WTC11 (cell line): ENCODE data around the gene FCN3. TPM values are rescaled to one million over a fixed set of nuclear protein-coding genes. Genes with fewer than 3 reads are reported as not detected.

Experiments used
- ATAC-seq: fragments of 200-7000 bp; cut with Tn5 transposase; 2 replicates; pipeline ENCODE4 v1.10.0; 2021; ENCODE audit warnings: mild to moderate bottlenecking, moderate library complexity
- CTCF ChIA-PET: fragments of 300-600 bp; sonication (Branson Sonifier 250); formaldehyde crosslinking; loops from one replicate; lab custom pipeline; 2021; ENCODE audit warnings: antibody characterized with exemption; lab: Charles Lee
- POLR2A ChIA-PET: fragments of 350-600 bp; sonication (Branson Sonifier 250); formaldehyde crosslinking; loops from one replicate; lab custom pipeline; 2021; ENCODE audit warnings: antibody characterized with exemption; lab: Charles Lee
- DNase-seq: peaks from one replicate; pipeline ENCODE4 v3.0.0; 2021; ENCODE audit warnings: low spot score
- H3K27ac Mint-ChIP-seq: 2 replicates; pipeline ENCODE4 v1.8.0; 2021; ENCODE audit warnings: mixed read lengths
- H3K27me3 Mint-ChIP-seq: 2 replicates; pipeline ENCODE4 v1.8.0; 2021; ENCODE audit warnings: low read depth, mild to moderate bottlenecking, moderate library complexity, mixed read lengths
- H3K36me3 Mint-ChIP-seq: 2 replicates; pipeline ENCODE4 v1.8.0; 2021; ENCODE audit warnings: mixed read lengths
- H3K4me1 Mint-ChIP-seq: 2 replicates; pipeline ENCODE4 v1.8.0; 2022; ENCODE audit warnings: mixed read lengths
- H3K4me3 Mint-ChIP-seq: 2 replicates; pipeline ENCODE4 v1.8.0; 2021; ENCODE audit warnings: mild to moderate bottlenecking, moderate library complexity, mixed read lengths
- H3K9me3 Mint-ChIP-seq: 2 replicates; pipeline ENCODE4 v1.8.0; 2021; ENCODE audit warnings: mixed read lengths
- GTF2I ChIP-seq: fragments of 250-450 bp; sonication (Bioruptor Pico); conservative IDR thresholded peaks from 2 replicates; pipeline ENCODE4 v1.4.0; 2021; ENCODE audit warnings: mild to moderate bottlenecking
- JAZF1 ChIP-seq: fragments of 250-450 bp; sonication (Bioruptor Pico); IDR thresholded peaks from 2 replicates; pipeline ENCODE4 v1.9.0; 2021; ENCODE audit warnings: moderate library complexity, mild to moderate bottlenecking, inconsistent platforms
- NFATC4 ChIP-seq: fragments of 250-450 bp; sonication (Bioruptor Pico); IDR thresholded peaks from 2 replicates; pipeline ENCODE4 v1.9.0; 2021; ENCODE audit warnings: mild to moderate bottlenecking
- NR1H2 ChIP-seq: sonication (generic); formaldehyde crosslinking; IDR thresholded peaks from 2 replicates; pipeline ENCODE4 v1.9.0; 2021; ENCODE audit warnings: mild to moderate bottlenecking, moderate library complexity, missing genetic modification reagents
- OVOL2 ChIP-seq: fragments of 250-450 bp; sonication (Bioruptor Pico); IDR thresholded peaks from 2 replicates; pipeline ENCODE4 v1.9.0; 2021; ENCODE audit warnings: mild to moderate bottlenecking, borderline replicate concordance
- SMAD4 ChIP-seq: sonication (generic); formaldehyde crosslinking; IDR thresholded peaks from 2 replicates; pipeline ENCODE4 v1.8.0; 2022; ENCODE audit warnings: mild to moderate bottlenecking, missing genetic modification reagents
- SOX15 ChIP-seq: fragments of 250-450 bp; sonication (Bioruptor Pico); IDR thresholded peaks from 2 replicates; pipeline ENCODE4 v1.9.0; 2021; ENCODE audit warnings: mild to moderate bottlenecking
- TEAD1 ChIP-seq: sonication (generic); formaldehyde crosslinking; IDR thresholded peaks from 2 replicates; pipeline ENCODE4 v1.8.0; 2022; ENCODE audit warnings: mild to moderate bottlenecking, missing genetic modification reagents
- ZNF219 ChIP-seq: sonication (generic); formaldehyde crosslinking; IDR thresholded peaks from 2 replicates; pipeline ENCODE4 v1.8.0; 2023; ENCODE audit warnings: missing genetic modification reagents, mild to moderate bottlenecking, borderline replicate concordance
- ZNF416 ChIP-seq: fragments of 250-450 bp; sonication (Bioruptor Pico); IDR thresholded peaks from 2 replicates; pipeline ENCODE4 v1.9.0; 2021; ENCODE audit warnings: mild to moderate bottlenecking, inconsistent platforms
- total RNA-seq: library from RNA; stranded (reverse); gene quantifications from 3 replicates; pipeline ENCODE4 v1.2.3, GENCODE V29; 2021
- TF ChIP-seq, protein P1 (sequence below): fragments of 250-450 bp; sonication (Bioruptor Pico); IDR thresholded peaks from 2 replicates; pipeline ENCODE4 v1.9.0; 2021; ENCODE audit warnings: mild to moderate bottlenecking, borderline replicate concordance
- TF ChIP-seq, protein P2 (sequence below): sonication (generic); formaldehyde crosslinking; IDR thresholded peaks from 2 replicates; pipeline ENCODE4 v1.8.0; 2022; ENCODE audit warnings: missing genetic modification reagents
- TF ChIP-seq, protein P3 (sequence below): fragments of 200-600 bp; IDR thresholded peaks from 2 replicates; pipeline ENCODE4 v1.8.0; 2022; ENCODE audit warnings: antibody characterized with exemption
- TF ChIP-seq, protein P4 (sequence below): sonication (generic); formaldehyde crosslinking; conservative IDR thresholded peaks from 2 replicates; pipeline ENCODE4 v1.8.1; 2023; ENCODE audit warnings: mild to moderate bottlenecking, low read depth, missing genetic modification reagents, moderate library complexity
- TF ChIP-seq, protein P5 (sequence below): fragments of 250-450 bp; sonication (Bioruptor Pico); IDR thresholded peaks from 2 replicates; pipeline ENCODE4 v1.8.0; 2021; ENCODE audit warnings: mild to moderate bottlenecking

FCN3 gene
- total RNA-seq, 1 experiment from 2014 or later: 0.98 TPM

DNA sequence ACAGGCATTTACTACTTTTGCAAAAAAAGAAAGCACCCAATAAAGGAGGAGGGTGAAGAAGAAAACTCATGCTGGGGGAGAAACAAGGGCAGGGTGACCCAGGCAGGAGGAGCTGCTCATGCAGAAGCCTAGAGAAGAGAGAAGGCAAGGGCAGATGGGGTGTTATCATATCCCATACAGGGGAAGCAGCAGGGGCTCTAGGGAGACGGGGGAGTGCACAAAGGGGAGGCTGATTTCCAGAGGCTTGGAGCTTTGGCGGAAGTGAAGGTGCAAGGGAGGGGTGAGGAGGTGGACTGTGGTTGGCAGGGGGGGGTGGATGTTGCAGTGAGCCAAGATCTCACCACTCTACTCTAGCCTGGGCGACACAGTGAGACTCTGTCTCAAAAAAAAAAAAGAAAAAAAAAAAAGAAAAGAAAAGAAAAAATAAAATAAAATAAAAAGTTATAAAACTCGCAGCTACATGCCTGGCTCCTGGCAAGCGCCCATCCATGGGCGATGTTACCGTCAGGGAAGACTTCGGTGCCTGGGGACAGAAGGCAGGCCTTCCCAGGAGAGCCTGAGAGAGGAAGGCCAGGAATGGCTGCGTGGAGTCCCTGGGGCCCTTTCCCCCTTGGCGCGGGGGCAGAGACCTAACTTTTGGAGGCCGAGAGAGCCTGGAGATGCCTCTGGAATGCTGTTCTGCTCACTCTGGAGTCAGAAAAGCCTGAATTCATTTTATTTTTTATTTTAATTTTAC, 3.3 kb upstream of the FCN3 start:
- Mint-ChIP-seq H3K9me3 (no peaks in the 10 kb centered on the region), H3K27me3 (peaks cover 20% of the 10 kb centered on the region), H3K4me1 (0 out of 2 replicates have a peak, but pooled peaks cover 6% of the 10 kb centered on the region), H3K4me3 (no peak overlapping the region), H3K27ac (no peak overlapping the region), H3K36me3 (no peaks in the 10 kb centered on the region)
- TF ChIP-seq OVOL2 (CRISPR knock-in tag) (no peak), ZNF219 (CRISPR knock-in tag) (no peak), TEAD1 (no peak), ZNF416 (CRISPR knock-in tag) (no peak), NFATC4 (CRISPR knock-in tag) (no peak), NR1H2 (CRISPR knock-in tag) (no peak)
- TF ChIP-seq, protein P1, sequence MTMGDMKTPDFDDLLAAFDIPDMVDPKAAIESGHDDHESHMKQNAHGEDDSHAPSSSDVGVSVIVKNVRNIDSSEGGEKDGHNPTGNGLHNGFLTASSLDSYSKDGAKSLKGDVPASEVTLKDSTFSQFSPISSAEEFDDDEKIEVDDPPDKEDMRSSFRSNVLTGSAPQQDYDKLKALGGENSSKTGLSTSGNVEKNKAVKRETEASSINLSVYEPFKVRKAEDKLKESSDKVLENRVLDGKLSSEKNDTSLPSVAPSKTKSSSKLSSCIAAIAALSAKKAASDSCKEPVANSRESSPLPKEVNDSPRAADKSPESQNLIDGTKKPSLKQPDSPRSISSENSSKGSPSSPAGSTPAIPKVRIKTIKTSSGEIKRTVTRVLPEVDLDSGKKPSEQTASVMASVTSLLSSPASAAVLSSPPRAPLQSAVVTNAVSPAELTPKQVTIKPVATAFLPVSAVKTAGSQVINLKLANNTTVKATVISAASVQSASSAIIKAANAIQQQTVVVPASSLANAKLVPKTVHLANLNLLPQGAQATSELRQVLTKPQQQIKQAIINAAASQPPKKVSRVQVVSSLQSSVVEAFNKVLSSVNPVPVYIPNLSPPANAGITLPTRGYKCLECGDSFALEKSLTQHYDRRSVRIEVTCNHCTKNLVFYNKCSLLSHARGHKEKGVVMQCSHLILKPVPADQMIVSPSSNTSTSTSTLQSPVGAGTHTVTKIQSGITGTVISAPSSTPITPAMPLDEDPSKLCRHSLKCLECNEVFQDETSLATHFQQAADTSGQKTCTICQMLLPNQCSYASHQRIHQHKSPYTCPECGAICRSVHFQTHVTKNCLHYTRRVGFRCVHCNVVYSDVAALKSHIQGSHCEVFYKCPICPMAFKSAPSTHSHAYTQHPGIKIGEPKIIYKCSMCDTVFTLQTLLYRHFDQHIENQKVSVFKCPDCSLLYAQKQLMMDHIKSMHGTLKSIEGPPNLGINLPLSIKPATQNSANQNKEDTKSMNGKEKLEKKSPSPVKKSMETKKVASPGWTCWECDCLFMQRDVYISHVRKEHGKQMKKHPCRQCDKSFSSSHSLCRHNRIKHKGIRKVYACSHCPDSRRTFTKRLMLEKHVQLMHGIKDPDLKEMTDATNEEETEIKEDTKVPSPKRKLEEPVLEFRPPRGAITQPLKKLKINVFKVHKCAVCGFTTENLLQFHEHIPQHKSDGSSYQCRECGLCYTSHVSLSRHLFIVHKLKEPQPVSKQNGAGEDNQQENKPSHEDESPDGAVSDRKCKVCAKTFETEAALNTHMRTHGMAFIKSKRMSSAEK (CRISPR knock-in tag): no peak
- DNase-seq (no peak), ATAC-seq (no peak)
- POLR2A ChIA-PET: interaction anchor here (0.7 kb wide), 1 partner anchor 9 kb away, joined by 3 read pairs; no protein-coding TSS in a partner anchor
- CTCF ChIA-PET: interaction anchor here (0.7 to 2.2 kb wide), 7 partner anchors 9 to 178 kb away, joined by 3 to 11 read pairs (median 4); no protein-coding TSS in a partner anchor

DNA sequence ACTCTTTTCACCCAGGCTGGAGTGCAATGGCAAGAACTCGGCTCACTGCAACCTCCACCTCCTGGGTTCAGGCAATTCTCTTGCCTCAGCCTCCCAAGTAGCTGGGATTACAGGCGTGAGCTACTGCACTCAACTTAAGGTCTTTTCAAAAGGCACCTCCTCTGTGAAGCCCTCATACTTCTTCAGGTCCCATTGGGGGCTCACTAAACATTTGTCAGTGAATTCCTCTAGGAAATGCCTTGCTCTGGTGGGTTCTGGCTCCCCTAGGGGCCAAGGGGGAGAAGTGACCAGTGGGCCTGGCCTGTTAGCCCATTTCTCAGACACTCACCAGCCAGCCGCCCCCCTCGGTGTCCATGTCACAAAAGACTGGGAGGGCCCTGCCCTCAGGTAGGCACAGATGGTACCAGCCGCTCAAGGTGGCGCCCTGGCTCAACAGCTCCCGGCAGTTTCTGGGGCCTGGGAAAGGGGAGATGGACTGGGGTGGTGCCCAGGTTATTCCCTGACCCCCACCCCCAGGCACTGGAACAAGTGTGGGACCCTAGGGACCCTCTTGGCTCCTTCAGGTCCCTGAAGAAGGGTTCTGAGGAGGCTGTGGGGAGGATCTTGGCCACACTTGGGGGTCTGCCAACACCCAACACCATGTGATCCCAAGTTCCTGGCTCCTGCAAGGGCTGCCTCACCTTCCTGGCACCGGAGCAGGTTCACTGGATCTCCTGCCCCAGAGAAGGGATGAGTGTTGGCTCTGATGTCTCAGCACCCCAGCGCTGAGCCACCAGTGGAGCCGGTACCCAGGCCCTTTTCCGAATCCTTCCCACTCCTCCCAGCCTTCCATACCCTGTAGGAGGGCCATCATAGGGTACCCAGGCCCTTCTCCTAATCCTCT, 1.6 kb downstream of the FCN3 start:
- ATAC-seq: peak; percentile 90
- H3K4me3 Mint-ChIP-seq: no peak overlapping the region
- peaks cover 3% of the 10 kb centered on the region; the same call in 1 of the 2 replicates for H3K27me3 Mint-ChIP-seq
- no peak overlapping the region for H3K27ac Mint-ChIP-seq
- no peaks in the 10 kb centered on the region for H3K9me3 Mint-ChIP-seq
- DNase-seq: peak; percentile 63
- POLR2A ChIA-PET: no interaction called here
- no peaks in the 10 kb centered on the region for H3K36me3 Mint-ChIP-seq
- TF ChIP-seq, protein P2, sequence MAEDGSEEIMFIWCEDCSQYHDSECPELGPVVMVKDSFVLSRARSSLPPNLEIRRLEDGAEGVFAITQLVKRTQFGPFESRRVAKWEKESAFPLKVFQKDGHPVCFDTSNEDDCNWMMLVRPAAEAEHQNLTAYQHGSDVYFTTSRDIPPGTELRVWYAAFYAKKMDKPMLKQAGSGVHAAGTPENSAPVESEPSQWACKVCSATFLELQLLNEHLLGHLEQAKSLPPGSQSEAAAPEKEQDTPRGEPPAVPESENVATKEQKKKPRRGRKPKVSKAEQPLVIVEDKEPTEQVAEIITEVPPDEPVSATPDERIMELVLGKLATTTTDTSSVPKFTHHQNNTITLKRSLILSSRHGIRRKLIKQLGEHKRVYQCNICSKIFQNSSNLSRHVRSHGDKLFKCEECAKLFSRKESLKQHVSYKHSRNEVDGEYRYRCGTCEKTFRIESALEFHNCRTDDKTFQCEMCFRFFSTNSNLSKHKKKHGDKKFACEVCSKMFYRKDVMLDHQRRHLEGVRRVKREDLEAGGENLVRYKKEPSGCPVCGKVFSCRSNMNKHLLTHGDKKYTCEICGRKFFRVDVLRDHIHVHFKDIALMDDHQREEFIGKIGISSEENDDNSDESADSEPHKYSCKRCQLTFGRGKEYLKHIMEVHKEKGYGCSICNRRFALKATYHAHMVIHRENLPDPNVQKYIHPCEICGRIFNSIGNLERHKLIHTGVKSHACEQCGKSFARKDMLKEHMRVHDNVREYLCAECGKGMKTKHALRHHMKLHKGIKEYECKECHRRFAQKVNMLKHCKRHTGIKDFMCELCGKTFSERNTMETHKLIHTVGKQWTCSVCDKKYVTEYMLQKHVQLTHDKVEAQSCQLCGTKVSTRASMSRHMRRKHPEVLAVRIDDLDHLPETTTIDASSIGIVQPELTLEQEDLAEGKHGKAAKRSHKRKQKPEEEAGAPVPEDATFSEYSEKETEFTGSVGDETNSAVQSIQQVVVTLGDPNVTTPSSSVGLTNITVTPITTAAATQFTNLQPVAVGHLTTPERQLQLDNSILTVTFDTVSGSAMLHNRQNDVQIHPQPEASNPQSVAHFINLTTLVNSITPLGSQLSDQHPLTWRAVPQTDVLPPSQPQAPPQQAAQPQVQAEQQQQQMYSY: peak; percentile 28; the same call in 1 of the 2 replicates
- TF ChIP-seq, protein P3, sequence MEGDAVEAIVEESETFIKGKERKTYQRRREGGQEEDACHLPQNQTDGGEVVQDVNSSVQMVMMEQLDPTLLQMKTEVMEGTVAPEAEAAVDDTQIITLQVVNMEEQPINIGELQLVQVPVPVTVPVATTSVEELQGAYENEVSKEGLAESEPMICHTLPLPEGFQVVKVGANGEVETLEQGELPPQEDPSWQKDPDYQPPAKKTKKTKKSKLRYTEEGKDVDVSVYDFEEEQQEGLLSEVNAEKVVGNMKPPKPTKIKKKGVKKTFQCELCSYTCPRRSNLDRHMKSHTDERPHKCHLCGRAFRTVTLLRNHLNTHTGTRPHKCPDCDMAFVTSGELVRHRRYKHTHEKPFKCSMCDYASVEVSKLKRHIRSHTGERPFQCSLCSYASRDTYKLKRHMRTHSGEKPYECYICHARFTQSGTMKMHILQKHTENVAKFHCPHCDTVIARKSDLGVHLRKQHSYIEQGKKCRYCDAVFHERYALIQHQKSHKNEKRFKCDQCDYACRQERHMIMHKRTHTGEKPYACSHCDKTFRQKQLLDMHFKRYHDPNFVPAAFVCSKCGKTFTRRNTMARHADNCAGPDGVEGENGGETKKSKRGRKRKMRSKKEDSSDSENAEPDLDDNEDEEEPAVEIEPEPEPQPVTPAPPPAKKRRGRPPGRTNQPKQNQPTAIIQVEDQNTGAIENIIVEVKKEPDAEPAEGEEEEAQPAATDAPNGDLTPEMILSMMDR: peak; percentile 48; the same call in 1 of the 2 replicates
- TF ChIP-seq, protein P4, sequence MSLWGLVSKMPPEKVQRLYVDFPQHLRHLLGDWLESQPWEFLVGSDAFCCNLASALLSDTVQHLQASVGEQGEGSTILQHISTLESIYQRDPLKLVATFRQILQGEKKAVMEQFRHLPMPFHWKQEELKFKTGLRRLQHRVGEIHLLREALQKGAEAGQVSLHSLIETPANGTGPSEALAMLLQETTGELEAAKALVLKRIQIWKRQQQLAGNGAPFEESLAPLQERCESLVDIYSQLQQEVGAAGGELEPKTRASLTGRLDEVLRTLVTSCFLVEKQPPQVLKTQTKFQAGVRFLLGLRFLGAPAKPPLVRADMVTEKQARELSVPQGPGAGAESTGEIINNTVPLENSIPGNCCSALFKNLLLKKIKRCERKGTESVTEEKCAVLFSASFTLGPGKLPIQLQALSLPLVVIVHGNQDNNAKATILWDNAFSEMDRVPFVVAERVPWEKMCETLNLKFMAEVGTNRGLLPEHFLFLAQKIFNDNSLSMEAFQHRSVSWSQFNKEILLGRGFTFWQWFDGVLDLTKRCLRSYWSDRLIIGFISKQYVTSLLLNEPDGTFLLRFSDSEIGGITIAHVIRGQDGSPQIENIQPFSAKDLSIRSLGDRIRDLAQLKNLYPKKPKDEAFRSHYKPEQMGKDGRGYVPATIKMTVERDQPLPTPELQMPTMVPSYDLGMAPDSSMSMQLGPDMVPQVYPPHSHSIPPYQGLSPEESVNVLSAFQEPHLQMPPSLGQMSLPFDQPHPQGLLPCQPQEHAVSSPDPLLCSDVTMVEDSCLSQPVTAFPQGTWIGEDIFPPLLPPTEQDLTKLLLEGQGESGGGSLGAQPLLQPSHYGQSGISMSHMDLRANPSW: no peak
- TF ChIP-seq, protein P5, sequence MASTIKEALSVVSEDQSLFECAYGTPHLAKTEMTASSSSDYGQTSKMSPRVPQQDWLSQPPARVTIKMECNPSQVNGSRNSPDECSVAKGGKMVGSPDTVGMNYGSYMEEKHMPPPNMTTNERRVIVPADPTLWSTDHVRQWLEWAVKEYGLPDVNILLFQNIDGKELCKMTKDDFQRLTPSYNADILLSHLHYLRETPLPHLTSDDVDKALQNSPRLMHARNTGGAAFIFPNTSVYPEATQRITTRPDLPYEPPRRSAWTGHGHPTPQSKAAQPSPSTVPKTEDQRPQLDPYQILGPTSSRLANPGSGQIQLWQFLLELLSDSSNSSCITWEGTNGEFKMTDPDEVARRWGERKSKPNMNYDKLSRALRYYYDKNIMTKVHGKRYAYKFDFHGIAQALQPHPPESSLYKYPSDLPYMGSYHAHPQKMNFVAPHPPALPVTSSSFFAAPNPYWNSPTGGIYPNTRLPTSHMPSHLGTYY: no peak
- no peak for TF ChIP-seq SOX15
- TF ChIP-seq JAZF1 (CRISPR knock-in tag): no peak
- no peak for TF ChIP-seq SMAD4
- 0 out of 2 replicates have a peak, but pooled peaks have one; percentile 7 for TF ChIP-seq GTF2I (CRISPR knock-in tag)
- peaks cover 9% of the 10 kb centered on the region for H3K4me1 Mint-ChIP-seq
- CTCF ChIA-PET: interaction anchor here (0.6 to 8.7 kb wide), 19 partner anchors 10 to 501 kb away, joined by 3 to 258 read pairs (median 4); partner anchors contain the start of genes CD164L2 and SYTL1
